Bronchial epithelial cell (primary cell): ENCODE results near the gene CLCN4. TPM values are rescaled to one million over a fixed set of nuclear protein-coding genes. Genes with fewer than 3 reads are reported as not detected.

Source experiments
- DNase-seq: peaks from one replicate; pipeline ENCODE4 v3.0.0-alpha.2; 2010; ENCODE audit warnings: low read depth
- FAIRE-seq: peaks from 2 replicates; lab custom pipeline; 2011; peaks lifted over from hg19 to GRCh38; lab: Jason Lieb, UNC
- H3K27me3 ChIP-seq: 2 replicates; pipeline ENCODE4 v1.5.1; 2011; ENCODE audit warnings: low read length; ENCODE audit not compliant: control insufficient read depth, insufficient read depth
- H3K36me3 ChIP-seq: 2 replicates; pipeline ENCODE4 v1.5.1; 2011; ENCODE audit warnings: low read length; ENCODE audit not compliant: control insufficient read depth, insufficient read depth
- H3K4me3 ChIP-seq: 2 replicates; pipeline ENCODE4 v1.5.1; 2011; ENCODE audit warnings: mild to moderate bottlenecking, low read depth, low read length, control low read depth
- CTCF ChIP-seq: IDR thresholded peaks from 2 replicates; pipeline ENCODE4 v1.5.1; 2011; ENCODE audit warnings: mild to moderate bottlenecking, moderate library complexity, low read length, control low read depth, inconsistent platforms; ENCODE audit not compliant: insufficient read depth, severe bottlenecking
- total RNA-seq: library from RNA; depleted of rRNA; stranded (reverse); fragments of >200 nt; gene quantifications from 2 replicates; pipeline ENCODE4 v1.2.1, GENCODE V29; 2014

CLCN4 gene
- total RNA-seq, 1 donor from 2014 or later = 1.3 TPM

- Histone ChIP-seq H3K27me3 (no peaks in the 10 kb centered on the region), H3K36me3 (no peaks in the 10 kb centered on the region), H3K4me3 (no peak overlapping the region)
- DNase-seq (no peak), FAIRE-seq (no peak)
- no peak for TF ChIP-seq CTCF
Measured at GRCh38 chrX:10221651-10222050, 64.9 kb downstream of the CLCN4 start.

GRCh38 chrX:10223276-10223675, 66.5 kb downstream of the CLCN4 start:
- DNase-seq (no peak), FAIRE-seq (no peak)
- H3K27me3 ChIP-seq = no peaks in the 10 kb centered on the region
- TF ChIP-seq CTCF = no peak
- no peaks in the 10 kb centered on the region for H3K36me3 ChIP-seq
- H3K4me3 ChIP-seq = no peak overlapping the region

GRCh38 chrX:10223781-10224180, 67.0 kb downstream of the CLCN4 start:
- no peak for FAIRE-seq
- H3K27me3 ChIP-seq = no peaks in the 10 kb centered on the region
- no peak for DNase-seq
- no peak overlapping the region for H3K4me3 ChIP-seq
- H3K36me3 ChIP-seq = no peaks in the 10 kb centered on the region
- TF ChIP-seq CTCF = no peak

- FAIRE-seq (no peak), DNase-seq (no peak)
- TF ChIP-seq CTCF = no peak
- Histone ChIP-seq H3K27me3 (no peaks in the 10 kb centered on the region), H3K4me3 (no peak overlapping the region), H3K36me3 (no peaks in the 10 kb centered on the region)
Measured at GRCh38 chrX:10230222-10230621, 73.4 kb downstream of the CLCN4 start.

GRCh38 chrX:10231461-10231860, 74.7 kb downstream of the CLCN4 start:
- H3K36me3 ChIP-seq = no peaks in the 10 kb centered on the region
- no peaks in the 10 kb centered on the region for H3K27me3 ChIP-seq
- no peak for TF ChIP-seq CTCF
- no peak overlapping the region for H3K4me3 ChIP-seq
- DNase-seq = peak; percentile 66
- FAIRE-seq = no peak

GRCh38 chrX:10233173-10233572, 76.4 kb downstream of the CLCN4 start:
- H3K27me3 ChIP-seq = no peaks in the 10 kb centered on the region
- H3K4me3 ChIP-seq = no peak overlapping the region
- FAIRE-seq = no peak
- no peak for TF ChIP-seq CTCF
- no peak for DNase-seq
- no peaks in the 10 kb centered on the region for H3K36me3 ChIP-seq
